GM12891 (cell line): ENCODE results near the gene MYADML2.

Experiments
- POLR2A ChIP-seq: IDR thresholded peaks from 2 replicates; pipeline ENCODE4 v1.6.1; 2011; ENCODE audit warnings: low read depth, low read length, control low read depth
- POLR2AphosphoS5 ChIP-seq: IDR thresholded peaks from 2 replicates; pipeline ENCODE4 v1.6.1; 2011; ENCODE audit warnings: low read depth, low read length, control low read depth
- POU2F2 ChIP-seq: IDR thresholded peaks from 2 replicates; pipeline ENCODE4 v1.6.1; 2011; ENCODE audit warnings: low read depth, mild to moderate bottlenecking, control low read depth, low read length, moderate library complexity
- SPI1 ChIP-seq: IDR thresholded peaks from 2 replicates; pipeline ENCODE4 v1.6.1; 2011; ENCODE audit warnings: low read depth, low read length, control low read depth
- TAF1 ChIP-seq: IDR thresholded peaks from 2 replicates; pipeline ENCODE4 v1.6.1; 2011; ENCODE audit warnings: low read depth, low read length, control low read depth

- TF ChIP-seq POLR2AphosphoS5 (no peak), TAF1 (no peak), POLR2A (no peak), SPI1 (no peak), POU2F2 (no peak)
Observed at GRCh38 chr17:81906476-81907218, 40.4 kb downstream of the MYADML2 start.
